ENCODE results near the gene BLOC1S2. TPM values are rescaled to one million over a fixed set of nuclear protein-coding genes. Genes with fewer than 3 reads are reported as not detected.

BLOC1S2 gene
- total RNA-seq, 1 donor from 2014 or later: 69.8 TPM

Other genes starting within 250 kb of the BLOC1S2 start
- gene CPN1, start 204.8 kb downstream of the BLOC1S2 start, total RNA-seq: not detected in 2 replicates
- 61.8 and 84.4 TPM in 2 replicates for gene ERLIN1, start 100.7 kb downstream of the BLOC1S2 start, total RNA-seq
- gene CHUK, start 57.1 kb downstream of the BLOC1S2 start, total RNA-seq: 27.9 and 31.1 TPM in 2 replicates
- 33.3 and 47.3 TPM in 2 replicates for gene CWF19L1, start 19.0 kb downstream of the BLOC1S2 start, total RNA-seq
- gene PKD2L1, start 43.5 kb upstream of the BLOC1S2 start, total RNA-seq: not detected in 2 replicates
- gene SCD, start 60.6 kb upstream of the BLOC1S2 start, total RNA-seq: 122 and 157 TPM in 2 replicates
- gene WNT8B, start 176.3 kb upstream of the BLOC1S2 start, total RNA-seq: not detected in 2 replicates
- gene SEC31B, start 233.2 kb upstream of the BLOC1S2 start, total RNA-seq: 2.3 and 2.4 TPM in 2 replicates
- gene NDUFB8, start 243.2 kb upstream of the BLOC1S2 start, total RNA-seq: 223 and 247 TPM in 2 replicates
- gene HIF1AN, start 249.3 kb upstream of the BLOC1S2 start, total RNA-seq: 8.2 and 8.3 TPM in 2 replicates